Activated B cell treated with CpG ODN at 0.5 μM for 24 hours (primary cell): Measurements from ENCODE around the gene MCHR1. TPM values are rescaled to one million over a fixed set of nuclear protein-coding genes. Genes with fewer than 3 reads are reported as not detected.
"Not testable (repeated sequence)": the region's sequence is repeated elsewhere in the genome, so short reads cannot be mapped to it uniquely, and the experiment has no call there.

Experiments used
- ATAC-seq: fragments of 200-7000 bp; cut with Tn5 transposase; one replicate; pipeline ENCODE4 v1.10.0; 2021; ENCODE audit warnings: low read depth, mild to moderate bottlenecking, moderate library complexity
- CTCF ChIA-PET: fragments of 350-600 bp; sonication (Branson Sonifier 250); formaldehyde crosslinking; loops from one replicate; lab custom pipeline; 2021; ENCODE audit warnings: antibody characterized with exemption; lab: Charles Lee
- POLR2A ChIA-PET: fragments of 350-600 bp; sonication (Branson Sonifier 250); formaldehyde crosslinking; loops from one replicate; lab custom pipeline; 2021; ENCODE audit warnings: antibody characterized with exemption; lab: Charles Lee
- DNase-seq: peaks from one replicate; pipeline ENCODE4 v3.0.0; 2022
- H3K27ac Mint-ChIP-seq: one replicate; pipeline ENCODE4 v1.8.0; 2020; ENCODE audit warnings: mixed read lengths
- H3K27me3 Mint-ChIP-seq: one replicate; pipeline ENCODE4 v1.8.0; 2021; ENCODE audit warnings: mixed read lengths
- H3K36me3 Mint-ChIP-seq: one replicate; pipeline ENCODE4 v1.8.0; 2021; ENCODE audit warnings: low read depth, mixed read lengths
- H3K4me1 Mint-ChIP-seq: one replicate; pipeline ENCODE4 v1.8.0; 2021; ENCODE audit warnings: mixed read lengths
- H3K4me3 Mint-ChIP-seq: one replicate; pipeline ENCODE4 v1.8.0; 2020; ENCODE audit warnings: mild to moderate bottlenecking, mixed read lengths
- H3K9me3 Mint-ChIP-seq: one replicate; pipeline ENCODE4 v1.8.0; 2020; ENCODE audit warnings: mixed read lengths
- CTCF ChIP-seq: fragments of 200-600 bp; IDR thresholded peaks from one replicate; pipeline ENCODE4 v1.8.0; 2022; ENCODE audit warnings: antibody characterized with exemption, mild to moderate bottlenecking
- intact Hi-C: fragments of 100-400 bp; cut with micrococcal nuclease; formaldehyde crosslinking; loops from one replicate; pipeline ENCODE4 v1.15.1; 2024
- total RNA-seq: library from RNA; stranded (reverse); gene quantifications from 2 replicates; pipeline ENCODE4 v1.2.3, GENCODE V29; 2022

Gene MCHR1
- total RNA-seq, 1 donor from 2014 or later, result not detected

GRCh38 chr22:40718250-40719204 lies 39.2 kb downstream of the MCHR1 start:
- ATAC-seq (no peak), DNase-seq (no peak)
- Mint-ChIP-seq H3K9me3 (no peaks in the 10 kb centered on the region), H3K36me3 (no peaks in the 10 kb centered on the region), H3K27me3 (peaks cover 22% of the 10 kb centered on the region), H3K27ac (no peak overlapping the region), H3K4me1 (peaks cover 10% of the 10 kb centered on the region), H3K4me3 (no peak overlapping the region)
- intact Hi-C loops, result no loop called here
- CTCF ChIA-PET, result no interaction called here
- POLR2A ChIA-PET, result interaction anchor here (0.7 kb wide), 1 partner anchor 143 kb away, joined by 4 read pairs; no protein-coding TSS in a partner anchor
- no peak for TF ChIP-seq CTCF

- intact Hi-C loops, result no loop called here
- CTCF ChIA-PET, result no interaction called here
- H3K27ac Mint-ChIP-seq, result no peak overlapping the region
- H3K36me3 Mint-ChIP-seq, result no peaks in the 10 kb centered on the region
- no peaks in the 10 kb centered on the region for H3K9me3 Mint-ChIP-seq
- H3K4me1 Mint-ChIP-seq, result peaks cover 7% of the 10 kb centered on the region
- no peak for ATAC-seq
- DNase-seq, result no peak
- POLR2A ChIA-PET, result no interaction called here
- H3K4me3 Mint-ChIP-seq, result no peak overlapping the region
- H3K27me3 Mint-ChIP-seq, result peaks cover 17% of the 10 kb centered on the region
- no peak for TF ChIP-seq CTCF
Measured at GRCh38 chr22:40719599-40719998, 40.3 kb downstream of the MCHR1 start.

GRCh38 chr22:40720156-40720537 lies 40.9 kb downstream of the MCHR1 start:
- POLR2A ChIA-PET, H3K36me3 Mint-ChIP-seq, H3K9me3 Mint-ChIP-seq, DNase-seq, intact Hi-C loops, H3K27ac Mint-ChIP-seq, H3K4me3 Mint-ChIP-seq, ATAC-seq, CTCF ChIA-PET, H3K4me1 Mint-ChIP-seq: not testable (repeated sequence)
- H3K27me3 Mint-ChIP-seq, result peaks cover 12% of the 10 kb centered on the region

GRCh38 chr22:40720538-40721256 lies 41.4 kb downstream of the MCHR1 start:
- ChIA-PET POLR2A (no interaction called here), CTCF (no interaction called here)
- no peak for DNase-seq
- H3K4me3 Mint-ChIP-seq, result no peak overlapping the region
- TF ChIP-seq CTCF, result no peak
- peaks cover 3% of the 10 kb centered on the region for H3K4me1 Mint-ChIP-seq
- no peaks in the 10 kb centered on the region for H3K9me3 Mint-ChIP-seq
- no peak for ATAC-seq
- intact Hi-C loops, result no loop called here
- peaks cover 12% of the 10 kb centered on the region for H3K27me3 Mint-ChIP-seq
- H3K27ac Mint-ChIP-seq, result no peak overlapping the region
- H3K36me3 Mint-ChIP-seq, result no peaks in the 10 kb centered on the region

- Mint-ChIP-seq H3K27ac (no peak overlapping the region), H3K9me3 (no peaks in the 10 kb centered on the region), H3K27me3 (peaks cover 12% of the 10 kb centered on the region), H3K36me3 (no peaks in the 10 kb centered on the region), H3K4me1 (peaks cover 3% of the 10 kb centered on the region), H3K4me3 (no peak overlapping the region)
- no peak for ATAC-seq
- intact Hi-C loops, result no loop called here
- DNase-seq, result no peak
- POLR2A ChIA-PET, result no interaction called here
- no peak for TF ChIP-seq CTCF
- CTCF ChIA-PET, result no interaction called here
Measured at GRCh38 chr22:40721266-40721665, 42.0 kb downstream of the MCHR1 start.
